ENCODE measurements around the gene AGPAT1. TPM values are rescaled to one million over a fixed set of nuclear protein-coding genes. Genes with fewer than 3 reads are reported as not detected.

The AGPAT1 gene
- total and polyA plus RNA-seq, 2 experiments from 2014 or later = 39.8 to 82.1 TPM

- H3K36me3 Mint-ChIP-seq (ENCODE audit: low read depth) = no peaks in the 10 kb centered on the region
- no peak for ATAC-seq
Measured at GRCh38 chr6:32195652-32195901, 19.7 kb upstream of the AGPAT1 start.

More at GRCh38 chr6:32195652-32195901, 19.7 kb upstream of the AGPAT1 start:
- DNase-seq (ENCODE audit: low spot score) = peak; percentile 100
- Mint-ChIP-seq H3K9me3 (no peaks in the 10 kb centered on the region; the same call in 2 of the 3 replicates), H3K4me3 (peak overlapping the region; percentile 95), H3K27ac (no peak overlapping the region; the same call in 1 of the 2 replicates), H3K4me1 (peaks cover 53% of the 10 kb centered on the region), H3K27me3 (ENCODE audit: insufficient read depth, low read depth, poor library complexity) (peaks cover 13% of the 10 kb centered on the region)
- Histone ChIP-seq H3K27ac (ENCODE audit: low read depth) (0 out of 2 replicates have a peak overlapping the region, but pooled peaks have one; percentile 100), H3K36me3 (ENCODE audit: insufficient read depth) (no peaks in the 10 kb centered on the region), H3F3A (replicated peaks; ENCODE audit: low read depth) (peaks cover 21% of the 10 kb centered on the region), H4K20me1 (replicated peaks; ENCODE audit: insufficient read depth) (no peaks in the 10 kb centered on the region), H3K9me2 (ENCODE audit: insufficient read depth) (no peaks in the 10 kb centered on the region), H3K4me3 (peak overlapping the region; percentile 99; the same call in 1 of the 2 replicates), H3K4me1 (ENCODE audit: insufficient read depth) (peaks cover 52% of the 10 kb centered on the region), H2AFZ (no peak overlapping the region), H3K79me2 (replicated peaks; ENCODE audit: insufficient read depth) (no peaks in the 10 kb centered on the region), H3K27me3 (ENCODE audit: insufficient read depth) (no peaks in the 10 kb centered on the region), H3K4me2 (no peak overlapping the region; the same call in 1 of the 2 replicates)
- TF ChIP-seq CTCF (conservative IDR thresholded peaks at IDR 0.05; ENCODE audit: low read depth in 2 of 2) (peak in 1 of 2 experiments; percentile 44; a peak in 2 of 4 replicates), NANOG (IDR thresholded peaks at IDR 0.05; ENCODE audit: borderline replicate concordance) (no peak), REST (IDR thresholded peaks at IDR 0.05; ENCODE audit: unreplicated experiment) (no peak)

Data from GM23338 (cell line).